Gastrocnemius medialis (tissue), 4 donors: Measurements from ENCODE around the gene CKAP5. TPM values are rescaled to one million over a fixed set of nuclear protein-coding genes. Genes with fewer than 3 reads are reported as not detected.

Experiments
- ATAC-seq, 2 donors: fragments of 150-250 bp; one replicate each; pipeline ENCODE4 v1.9.1; 2016
- DNase-seq, 2 donors: peaks; one replicate each; pipeline ENCODE4 v3.0.0-alpha.2; 2019
- H3K27ac ChIP-seq, 4 donors: fragments of 200-600 bp; sonication (generic); 1 replicate in 1 of 4; 2 replicates in 3 of 4; pipeline ENCODE4 v1.5.1; 2016 to 2018; ENCODE audit warnings: mild to moderate bottlenecking in 2 of 4, moderate library complexity in 1 of 4
- H3K27me3 ChIP-seq, 3 donors: fragments of 200-600 bp; sonication (generic) in 2 of 3; 1 replicate in 1 of 3; 2 replicates in 2 of 3; pipeline versions ENCODE4 v1.5.1 to v1.6.0; 2016 to 2019; ENCODE audit warnings: mild to moderate bottlenecking in 1 of 3, moderate library complexity in 1 of 3
- H3K36me3 ChIP-seq, 2 donors: fragments of 200-600 bp; sonication (generic) in 1 of 2; one replicate each; pipeline ENCODE4 v1.5.1; 2017 to 2018
- H3K4me1 ChIP-seq, 2 donors: fragments of 200-600 bp; sonication (generic) in 1 of 2; one replicate each; pipeline ENCODE4 v1.5.1; 2016 to 2017; ENCODE audit warnings: mild to moderate bottlenecking in 2 of 2
- H3K4me3 ChIP-seq, 4 donors: fragments of 200-600 bp; sonication (generic) in 3 of 4; 1 replicate in 1 of 4; 2 replicates in 3 of 4; pipeline ENCODE4 v1.5.1; 2016 to 2019; ENCODE audit warnings: mild to moderate bottlenecking in 2 of 4
- H3K9me3 ChIP-seq, 3 donors: fragments of 200-600 bp; sonication (generic) in 2 of 3; 1 replicate in 1 of 3; 2 replicates in 2 of 3; pipeline ENCODE4 v1.5.1; 2016 to 2019
- POLR2A ChIP-seq, 2 donors: fragments of 450-650 bp; IDR thresholded peaks; one replicate each; pipeline ENCODE4 v1.6.1; 2017; ENCODE audit warnings: antibody characterized with exemption in 2 of 2, mild to moderate bottlenecking in 2 of 2, moderate library complexity in 2 of 2
- in situ Hi-C, 4 donors: fragments of 200-750 bp; cut with MboI; loops; one replicate each; pipeline versions ENCODE4 v1.15.0 to v1.8.0; 2017; ENCODE audit warnings: low sequenced_read_pairs in 4 of 4
- intact Hi-C: fragments of 100-400 bp; cut with DNase I; formaldehyde crosslinking; loops from one replicate; pipeline ENCODE4 v1.15.1; 2023; ENCODE audit warnings: low total_unique reads
- total RNA-seq, 4 donors: library from RNA; depleted of rRNA; stranded (reverse); fragments of >200 nt; gene quantifications; one replicate each; pipeline versions ENCODE4 v1.1.0 to v1.2.3, GENCODE V29; 2016
- TF ChIP-seq, protein P1 (sequence below), 5 experiments: fragments of 450-650 bp in 3 of 5; fragments of 200-600 bp in 2 of 5; sonication (generic) in 2 of 5; IDR thresholded peaks in 4 of 5; conservative IDR thresholded peaks in 1 of 5; 1 replicate in 4 of 5; 2 replicates in 1 of 5; pipeline ENCODE4 v1.5.1; 2016 to 2019; ENCODE audit warnings: antibody characterized with exemption in 5 of 5, mild to moderate bottlenecking in 3 of 5, moderate library complexity in 3 of 5

CKAP5 gene
- total RNA-seq, 4 donors from 2014 or later: 43.6 to 89.6 (median 65.0) TPM

DNA sequence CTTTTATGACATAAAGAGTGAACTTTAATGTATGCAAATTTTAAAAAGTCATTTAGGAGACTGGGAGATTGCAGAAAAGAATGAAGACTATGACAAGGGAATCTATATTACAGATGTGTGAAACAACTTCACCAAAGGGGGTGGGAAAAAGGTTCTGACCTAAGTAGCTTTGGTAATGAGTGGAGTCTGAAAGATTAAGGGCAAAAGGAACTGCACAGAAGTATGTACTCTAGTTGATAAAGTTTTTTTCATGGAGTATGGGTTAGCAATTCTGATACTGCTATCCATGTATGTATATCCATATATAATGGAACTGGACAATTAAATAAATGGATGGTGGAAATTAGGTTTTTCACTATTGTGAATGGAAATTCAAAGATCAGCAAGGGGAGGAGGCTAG is 9.2 kb downstream of the CKAP5 start:
- intact Hi-C loops: no loop called here
- no peak overlapping the region for H3K4me3 ChIP-seq
- H3K27me3 ChIP-seq: no peaks in the 10 kb centered on the region
- H3K9me3 ChIP-seq: no peaks in the 10 kb centered on the region
- H3K27ac ChIP-seq: no peak overlapping the region
- DNase-seq: no peak
- no peaks in the 10 kb centered on the region for H3K36me3 ChIP-seq
- ATAC-seq: no peak
- peaks cover 17 to 24% of the 10 kb centered on the region in 2 donors for H3K4me1 ChIP-seq
- TF ChIP-seq, protein P1, sequence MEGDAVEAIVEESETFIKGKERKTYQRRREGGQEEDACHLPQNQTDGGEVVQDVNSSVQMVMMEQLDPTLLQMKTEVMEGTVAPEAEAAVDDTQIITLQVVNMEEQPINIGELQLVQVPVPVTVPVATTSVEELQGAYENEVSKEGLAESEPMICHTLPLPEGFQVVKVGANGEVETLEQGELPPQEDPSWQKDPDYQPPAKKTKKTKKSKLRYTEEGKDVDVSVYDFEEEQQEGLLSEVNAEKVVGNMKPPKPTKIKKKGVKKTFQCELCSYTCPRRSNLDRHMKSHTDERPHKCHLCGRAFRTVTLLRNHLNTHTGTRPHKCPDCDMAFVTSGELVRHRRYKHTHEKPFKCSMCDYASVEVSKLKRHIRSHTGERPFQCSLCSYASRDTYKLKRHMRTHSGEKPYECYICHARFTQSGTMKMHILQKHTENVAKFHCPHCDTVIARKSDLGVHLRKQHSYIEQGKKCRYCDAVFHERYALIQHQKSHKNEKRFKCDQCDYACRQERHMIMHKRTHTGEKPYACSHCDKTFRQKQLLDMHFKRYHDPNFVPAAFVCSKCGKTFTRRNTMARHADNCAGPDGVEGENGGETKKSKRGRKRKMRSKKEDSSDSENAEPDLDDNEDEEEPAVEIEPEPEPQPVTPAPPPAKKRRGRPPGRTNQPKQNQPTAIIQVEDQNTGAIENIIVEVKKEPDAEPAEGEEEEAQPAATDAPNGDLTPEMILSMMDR (IDR thresholded peaks at IDR 0.05 in 4 of 5, conservative IDR thresholded peaks at IDR 0.05 in 1 of 5): no peak
- no peak for TF ChIP-seq POLR2A (IDR thresholded peaks at IDR 0.05)
- in situ Hi-C loops: no loop called here

DNA sequence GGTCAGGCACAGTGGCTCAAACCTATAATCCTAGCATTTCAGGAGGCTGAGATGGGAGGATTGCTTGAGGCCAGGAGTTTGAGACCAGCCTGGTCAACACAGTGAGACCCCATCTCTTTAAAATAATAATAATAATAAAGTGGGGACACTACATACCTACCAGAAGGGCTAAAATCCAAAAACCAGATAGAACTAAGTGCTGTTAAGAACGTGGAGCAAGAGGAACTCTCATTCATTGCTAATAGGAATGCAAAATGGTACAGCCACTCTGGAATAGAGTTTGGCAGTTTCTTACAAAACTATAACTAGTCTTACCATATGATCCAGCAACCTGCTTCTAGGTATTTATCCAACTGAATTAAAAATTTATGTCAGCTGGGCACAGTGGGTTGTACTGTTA is 9.6 kb downstream of the CKAP5 start:
- Histone ChIP-seq H3K4me3 (no peak overlapping the region), H3K9me3 (no peaks in the 10 kb centered on the region), H3K27me3 (no peaks in the 10 kb centered on the region), H3K4me1 (peaks cover 17 to 24% of the 10 kb centered on the region in 2 donors), H3K36me3 (no peaks in the 10 kb centered on the region), H3K27ac (no peak overlapping the region)
- ATAC-seq (no peak), DNase-seq (no peak)
- in situ Hi-C loops (no loop called here), intact Hi-C loops (no loop called here)
- TF ChIP-seq, protein P1 (IDR thresholded peaks at IDR 0.05 in 4 of 5, conservative IDR thresholded peaks at IDR 0.05 in 1 of 5): no peak
- no peak for TF ChIP-seq POLR2A (IDR thresholded peaks at IDR 0.05)

DNA sequence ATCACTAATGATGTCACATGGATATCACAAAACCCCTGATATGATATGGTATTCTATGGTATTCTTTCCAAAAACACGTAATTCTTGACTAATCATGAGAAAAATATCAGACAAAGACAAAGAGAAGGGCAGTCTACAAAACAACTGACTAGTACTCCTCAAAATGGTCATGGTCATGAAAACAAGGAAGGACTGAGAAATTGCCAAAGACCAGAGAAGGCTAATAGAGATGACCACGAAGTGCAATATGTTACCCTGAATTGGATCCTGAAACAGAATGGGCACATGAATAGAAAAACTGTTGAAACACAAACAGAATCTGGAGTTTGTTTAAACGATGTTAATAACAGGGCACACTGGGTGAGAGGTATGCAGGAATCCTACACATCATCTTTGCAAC is 10.2 kb downstream of the CKAP5 start:
- intact Hi-C loops: no loop called here
- Histone ChIP-seq H3K27me3 (no peaks in the 10 kb centered on the region), H3K9me3 (no peaks in the 10 kb centered on the region), H3K27ac (no peak overlapping the region), H3K36me3 (no peaks in the 10 kb centered on the region), H3K4me3 (no peak overlapping the region), H3K4me1 (peaks cover 17 to 24% of the 10 kb centered on the region in 2 donors)
- DNase-seq: no peak
- TF ChIP-seq, protein P1 (IDR thresholded peaks at IDR 0.05 in 4 of 5, conservative IDR thresholded peaks at IDR 0.05 in 1 of 5): no peak
- TF ChIP-seq POLR2A (IDR thresholded peaks at IDR 0.05): no peak
- ATAC-seq: no peak
- in situ Hi-C loops: no loop called here

DNA sequence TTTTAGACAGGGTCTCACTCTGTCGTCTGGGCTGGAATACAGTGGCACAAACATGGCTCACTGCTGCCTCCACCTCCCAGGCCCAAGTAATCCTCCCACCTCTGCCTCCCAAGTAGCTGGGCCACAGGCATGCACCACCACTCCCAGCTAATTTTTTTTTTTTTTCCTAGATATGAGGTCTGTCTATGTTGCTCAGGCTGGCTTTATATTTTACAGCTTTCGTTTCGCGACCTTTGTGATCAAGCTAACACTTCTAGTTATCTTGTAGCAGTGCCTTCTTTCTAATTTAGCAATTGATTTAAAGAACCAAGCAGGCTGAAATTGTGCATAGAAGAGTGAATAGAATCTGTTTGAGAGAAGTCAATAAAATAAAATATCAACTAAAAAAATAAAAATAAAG is 11.3 kb downstream of the CKAP5 start:
- Histone ChIP-seq H3K36me3 (no peaks in the 10 kb centered on the region), H3K4me3 (no peak overlapping the region), H3K4me1 (peaks cover 17 to 24% of the 10 kb centered on the region in 2 donors), H3K9me3 (no peaks in the 10 kb centered on the region), H3K27ac (no peak overlapping the region), H3K27me3 (no peaks in the 10 kb centered on the region)
- in situ Hi-C loops (no loop called here), intact Hi-C loops (no loop called here)
- TF ChIP-seq, protein P1 (IDR thresholded peaks at IDR 0.05 in 4 of 5, conservative IDR thresholded peaks at IDR 0.05 in 1 of 5): no peak
- no peak for TF ChIP-seq POLR2A (IDR thresholded peaks at IDR 0.05)
- DNase-seq: no peak
- no peak for ATAC-seq

DNA sequence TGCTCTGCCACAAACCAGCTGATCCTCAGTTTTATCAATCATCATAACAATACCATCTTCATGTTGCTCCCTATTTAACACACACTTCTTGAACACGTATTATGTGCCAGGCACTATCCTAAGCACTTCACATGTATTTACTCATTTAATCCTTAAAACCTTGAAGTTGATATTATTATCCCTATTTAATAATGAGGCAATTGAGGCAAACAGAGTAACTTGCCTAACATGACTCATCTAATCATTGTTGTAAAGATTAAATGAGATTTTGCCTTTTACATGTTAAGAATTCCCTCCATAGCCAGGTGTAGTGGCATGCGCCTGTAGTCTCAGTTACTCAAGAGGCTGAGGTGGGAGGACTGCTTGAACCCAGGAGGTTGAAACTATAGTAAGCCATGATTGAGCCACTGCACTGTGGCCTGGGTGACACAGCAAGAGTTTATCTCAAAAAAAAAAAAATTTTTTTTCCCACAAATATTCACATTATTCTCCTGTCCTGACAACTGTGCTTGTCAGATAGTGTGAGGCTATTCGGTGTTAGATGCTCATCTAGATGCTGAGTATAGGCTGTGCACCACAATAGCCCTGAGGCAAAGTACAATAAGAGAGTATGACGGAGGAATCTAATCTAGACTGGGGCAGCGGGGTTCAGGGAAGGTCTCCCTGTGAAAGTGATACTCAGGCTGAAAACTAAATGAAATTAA is 13.4 kb downstream of the CKAP5 start:
- intact Hi-C loops (no loop called here), in situ Hi-C loops (no loop called here)
- no peaks in the 10 kb centered on the region for H3K9me3 ChIP-seq
- no peaks in the 10 kb centered on the region for H3K27me3 ChIP-seq
- peaks cover 16 to 25% of the 10 kb centered on the region in 2 donors for H3K4me1 ChIP-seq
- ATAC-seq (no peak), DNase-seq (no peak)
- H3K27ac ChIP-seq: no peak overlapping the region
- no peak overlapping the region for H3K4me3 ChIP-seq
- TF ChIP-seq, protein P1 (IDR thresholded peaks at IDR 0.05 in 4 of 5, conservative IDR thresholded peaks at IDR 0.05 in 1 of 5): no peak
- TF ChIP-seq POLR2A (IDR thresholded peaks at IDR 0.05): no peak
- H3K36me3 ChIP-seq: no peaks in the 10 kb centered on the region
